ENCODE results near the gene WT1.
"Not testable (repeated sequence)": the region's sequence is repeated elsewhere in the genome, so short reads cannot be mapped to it uniquely, and the experiment has no call there.

The WT1 gene

DNA sequence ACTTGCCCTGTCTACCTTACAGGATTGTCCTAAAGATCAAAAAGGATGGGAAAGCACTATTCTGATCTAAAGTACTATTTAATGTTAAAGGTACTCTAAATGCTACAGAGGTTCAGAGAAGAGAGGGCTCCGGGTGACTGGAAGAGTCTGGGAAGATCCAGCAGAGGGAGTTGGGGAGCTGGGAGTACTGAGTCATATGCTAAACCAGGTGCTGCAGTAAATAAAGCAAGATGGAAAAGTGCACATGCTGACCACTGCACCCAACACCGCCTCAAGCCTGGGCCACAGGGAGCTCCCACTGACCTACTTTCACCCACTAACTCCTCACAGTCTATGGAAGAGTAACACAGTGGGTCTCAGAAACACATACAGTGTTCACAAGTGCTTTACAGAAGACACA, 49.3 kb downstream of the WT1 start:
- DNase-seq: no peak

DNA sequence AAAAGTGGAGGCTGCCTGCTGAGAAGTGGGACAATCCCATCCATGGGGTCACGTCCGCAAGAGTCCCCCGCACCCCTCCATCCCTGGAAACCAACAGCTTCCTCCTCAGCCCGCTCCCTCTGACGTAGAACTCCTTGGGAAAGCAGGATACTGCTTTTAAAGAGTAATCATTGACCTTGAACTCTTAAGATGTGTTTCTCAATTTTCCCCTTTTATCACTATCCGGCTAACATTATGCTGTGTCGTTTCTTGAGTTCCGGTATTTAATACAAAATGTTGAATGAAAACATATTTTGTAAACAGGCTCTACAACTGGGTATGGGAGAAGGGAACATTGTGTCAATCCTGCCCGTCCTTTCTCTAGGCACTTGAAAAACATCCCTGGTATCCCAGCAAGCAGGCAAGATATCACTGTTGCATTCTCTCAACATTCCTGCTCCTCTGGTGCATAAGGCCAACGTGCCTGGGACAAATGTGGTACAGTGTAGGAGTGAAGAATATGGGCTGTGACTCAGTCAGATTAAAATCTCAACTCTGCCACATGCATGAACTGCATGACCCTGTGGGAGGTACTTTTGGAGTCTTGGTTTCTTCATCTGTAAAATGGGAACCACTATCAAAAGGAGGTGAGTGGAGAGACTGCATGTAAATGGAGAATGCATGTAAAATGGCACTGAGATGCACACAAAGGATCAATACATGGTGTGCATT, 52.8 kb downstream of the WT1 start:
- DNase-seq: no peak

DNA sequence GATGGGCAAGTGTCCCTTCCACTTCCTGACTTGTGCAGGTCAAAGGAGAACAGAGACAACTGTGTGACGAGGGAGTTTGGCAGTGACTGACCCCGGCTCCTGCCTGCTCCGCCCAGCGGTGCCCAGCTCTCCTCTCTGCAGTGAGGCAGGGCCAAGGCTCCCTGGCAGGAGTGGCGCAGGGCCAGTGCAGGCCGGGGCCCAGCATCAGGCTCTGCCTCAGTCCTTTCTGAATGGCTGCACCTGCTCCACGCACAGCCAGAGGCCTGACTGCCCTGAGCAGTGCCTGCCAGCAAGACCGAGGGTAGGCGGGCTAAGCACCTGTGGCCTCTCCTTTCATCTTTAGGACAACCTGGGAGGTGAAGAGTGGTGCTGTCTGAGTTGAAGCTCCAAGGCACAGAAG, 54.2 kb downstream of the WT1 start:
- no peak for DNase-seq

DNA sequence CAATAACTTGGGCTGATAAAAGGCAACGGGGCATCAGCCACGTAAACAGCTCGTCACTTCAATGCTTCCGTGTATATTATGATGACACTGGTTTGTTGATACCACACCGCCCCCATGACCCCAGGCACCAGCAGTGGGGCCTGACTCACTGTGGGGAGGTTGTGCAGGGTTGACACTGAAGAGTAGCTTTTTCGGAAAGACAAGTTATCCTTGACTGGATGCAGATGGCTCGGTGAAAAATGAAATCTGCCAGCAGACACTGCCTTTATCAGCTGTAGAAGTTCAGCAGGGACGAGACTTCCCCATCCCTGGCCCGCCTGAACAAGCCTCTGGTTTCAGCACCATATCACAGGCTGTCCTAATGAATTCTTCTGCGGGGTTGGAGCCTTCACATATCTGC, 55.6 kb downstream of the WT1 start:
- no peak for DNase-seq

DNA sequence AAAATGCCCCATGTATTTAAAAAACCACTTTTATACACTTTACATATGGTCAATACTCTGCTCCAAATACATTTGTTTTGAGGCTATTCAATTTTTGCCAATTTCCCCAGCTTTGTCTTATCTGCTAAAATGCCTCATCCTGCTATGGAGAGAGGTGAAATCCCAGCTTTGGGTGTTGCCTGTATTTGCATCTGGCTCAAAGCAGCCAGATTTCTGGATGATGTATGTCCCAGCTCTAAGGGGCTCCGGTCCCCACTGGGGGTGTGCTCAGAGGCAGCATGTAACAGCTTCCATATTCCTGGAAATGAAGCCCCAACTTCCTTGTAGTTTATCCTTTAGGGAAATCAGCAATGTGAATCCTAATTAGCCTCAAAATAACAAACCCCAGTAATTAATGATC, 59.5 kb downstream of the WT1 start:
- no peak for DNase-seq

DNA sequence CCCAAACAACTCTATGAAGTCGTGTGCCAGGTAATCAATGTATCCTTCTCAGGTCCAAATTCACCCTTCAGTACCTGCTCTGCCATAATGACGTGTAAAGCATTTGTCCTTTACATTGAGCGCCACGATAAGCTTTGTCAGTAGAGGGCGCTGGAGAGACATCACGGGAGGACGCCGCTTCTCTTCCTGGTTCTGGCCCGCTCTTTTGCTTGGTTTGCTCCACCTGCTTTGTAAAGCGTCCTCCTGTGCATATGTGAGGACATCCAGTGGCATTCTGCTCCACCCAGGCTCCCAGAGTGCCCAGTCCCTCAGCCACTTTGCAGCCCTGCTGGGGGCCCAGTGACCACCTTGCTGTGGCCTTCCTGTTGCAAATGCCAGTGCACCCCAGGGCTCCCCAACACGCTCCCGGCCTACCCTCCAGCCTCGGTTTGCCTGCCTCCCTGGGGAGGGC, 61.1 kb downstream of the WT1 start:
- DNase-seq: no peak

DNA sequence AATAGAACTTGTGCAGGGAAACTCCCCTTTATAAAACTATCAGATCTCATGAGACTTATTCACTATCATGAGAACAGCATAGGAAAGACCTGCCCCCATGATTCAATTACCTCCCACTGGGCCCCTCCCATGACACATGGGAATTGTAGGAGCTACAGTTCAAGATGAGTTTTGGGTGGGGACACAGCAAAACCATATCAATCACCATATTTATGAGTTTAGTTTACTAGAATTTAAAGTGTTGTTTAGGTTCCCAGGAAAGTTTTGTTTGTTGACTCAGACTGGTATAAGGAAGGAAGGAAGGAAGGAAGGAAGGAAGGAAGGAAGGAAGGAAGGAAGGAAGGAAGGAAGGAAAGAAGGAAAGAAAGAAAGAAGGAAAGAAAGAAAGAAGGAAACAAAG, 65.4 kb downstream of the WT1 start:
- not testable (repeated sequence) for DNase-seq

DNA sequence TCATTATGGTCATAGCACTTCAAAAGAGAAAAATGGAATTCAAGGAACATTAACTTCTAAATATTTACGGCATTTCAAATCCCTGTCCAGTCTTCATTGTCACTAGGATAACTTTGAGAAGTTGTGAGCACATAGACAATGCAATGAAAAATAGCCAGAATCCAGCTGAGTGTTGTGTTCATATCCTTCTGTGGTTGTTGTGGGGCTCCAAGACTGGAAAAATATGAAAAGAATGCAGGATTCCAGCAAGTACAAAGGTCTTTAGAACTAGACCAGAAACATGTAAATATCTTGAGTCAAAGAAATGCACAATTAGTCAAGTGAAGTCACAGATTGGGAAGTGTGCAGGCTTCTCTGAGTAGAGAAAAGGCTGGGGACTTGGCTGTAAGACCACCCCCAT, 68.7 kb downstream of the WT1 start:
- DNase-seq: no peak

DNA sequence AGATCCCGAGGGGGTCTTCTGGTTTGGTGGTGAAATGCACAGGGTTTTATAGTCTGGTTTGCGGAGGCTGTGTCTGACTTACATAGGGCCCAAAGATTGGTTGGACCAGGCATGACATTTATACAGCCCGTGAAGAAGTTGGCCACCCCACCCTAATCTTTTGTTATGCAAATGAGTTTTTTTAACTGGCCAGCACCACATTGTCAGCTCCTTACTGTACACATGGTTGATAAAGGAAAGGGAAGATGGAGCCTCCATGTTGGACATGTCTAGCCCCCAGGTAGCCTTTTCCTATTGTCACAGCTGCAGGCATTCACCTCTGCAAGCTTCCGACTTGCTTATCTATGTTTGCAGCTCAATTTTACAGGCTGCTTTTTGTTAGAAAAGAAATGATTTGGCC, 70.1 kb downstream of the WT1 start:
- DNase-seq: no peak

DNA sequence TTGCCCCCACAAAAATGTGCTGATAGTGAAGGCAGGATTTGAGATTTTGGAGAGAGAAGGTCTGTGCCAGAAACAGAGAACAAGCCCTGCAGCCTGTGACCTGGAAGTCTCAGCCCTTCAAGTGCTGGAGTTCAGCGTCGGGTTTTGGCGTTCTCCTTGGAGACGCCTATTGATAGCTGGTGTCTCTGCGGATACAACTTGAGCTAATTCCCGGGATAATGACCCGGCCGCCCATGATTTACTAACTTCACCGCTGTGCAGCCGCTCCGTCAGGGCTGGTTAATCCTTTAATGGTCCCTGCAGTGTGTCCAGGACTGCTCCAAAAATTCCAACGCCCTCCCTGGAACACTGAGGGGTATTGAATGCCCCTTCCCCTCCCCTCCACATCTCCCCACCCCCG, 76.6 kb downstream of the WT1 start:
- no peak for DNase-seq

DNA sequence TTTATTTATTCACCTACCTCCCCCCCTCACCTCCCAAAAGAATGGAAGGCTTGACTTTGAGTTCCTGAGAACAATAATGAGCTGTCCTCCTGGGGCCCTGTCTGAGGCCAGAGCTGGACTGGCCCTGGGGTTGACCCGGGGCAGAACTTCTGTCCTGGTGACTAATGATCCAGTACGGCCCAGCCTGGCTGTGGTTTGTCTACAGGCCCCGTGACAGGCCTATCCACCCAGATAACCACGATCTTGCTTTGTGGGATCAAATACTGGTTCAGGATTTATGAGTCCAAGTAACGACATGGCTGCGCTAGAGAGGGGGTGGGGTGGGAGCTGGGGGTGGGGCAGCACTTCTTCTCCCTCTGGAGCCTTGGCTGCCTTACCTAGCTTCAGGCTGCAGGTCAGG, 81.5 kb downstream of the WT1 start:
- no peak for DNase-seq

DNA sequence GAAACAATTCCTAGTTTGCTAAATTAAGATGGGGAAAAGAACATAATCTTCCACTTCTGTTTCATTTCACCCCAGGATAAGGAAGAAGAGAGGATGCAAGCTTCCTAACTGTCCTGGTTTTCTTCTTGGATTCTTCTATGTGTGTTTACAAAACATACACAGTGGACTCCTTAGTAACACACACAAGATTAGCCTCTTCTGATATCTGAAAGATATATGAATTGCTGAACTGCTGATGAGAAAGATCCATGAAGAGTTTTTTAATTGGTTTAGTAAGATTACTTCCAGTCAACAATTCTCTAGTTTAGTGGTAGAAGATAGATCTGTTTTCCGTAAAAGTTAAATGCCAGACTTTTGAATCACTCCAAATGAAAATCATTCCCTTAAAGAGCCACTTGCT, 86.8 kb downstream of the WT1 start:
- DNase-seq: no peak

DNA sequence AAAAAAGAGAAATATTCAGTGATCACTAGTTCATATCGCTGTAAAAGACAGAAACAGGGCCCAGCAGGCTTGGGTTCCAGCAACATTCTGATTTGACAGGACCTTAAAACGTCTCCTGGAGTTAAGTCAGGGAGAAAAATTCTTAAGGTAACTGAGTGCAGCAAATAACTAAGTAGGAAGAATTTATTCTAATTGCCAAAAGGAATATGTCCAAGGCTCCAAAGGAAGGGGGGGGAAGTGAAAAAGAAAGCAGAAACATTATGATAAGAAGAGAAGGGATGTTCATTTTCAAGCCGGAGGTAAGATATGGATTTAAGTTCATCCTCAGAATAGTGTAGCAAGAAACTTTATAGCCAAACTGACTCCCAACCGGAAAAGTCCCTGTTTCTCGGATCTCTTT, 90.4 kb downstream of the WT1 start:
- DNase-seq: no peak

DNA sequence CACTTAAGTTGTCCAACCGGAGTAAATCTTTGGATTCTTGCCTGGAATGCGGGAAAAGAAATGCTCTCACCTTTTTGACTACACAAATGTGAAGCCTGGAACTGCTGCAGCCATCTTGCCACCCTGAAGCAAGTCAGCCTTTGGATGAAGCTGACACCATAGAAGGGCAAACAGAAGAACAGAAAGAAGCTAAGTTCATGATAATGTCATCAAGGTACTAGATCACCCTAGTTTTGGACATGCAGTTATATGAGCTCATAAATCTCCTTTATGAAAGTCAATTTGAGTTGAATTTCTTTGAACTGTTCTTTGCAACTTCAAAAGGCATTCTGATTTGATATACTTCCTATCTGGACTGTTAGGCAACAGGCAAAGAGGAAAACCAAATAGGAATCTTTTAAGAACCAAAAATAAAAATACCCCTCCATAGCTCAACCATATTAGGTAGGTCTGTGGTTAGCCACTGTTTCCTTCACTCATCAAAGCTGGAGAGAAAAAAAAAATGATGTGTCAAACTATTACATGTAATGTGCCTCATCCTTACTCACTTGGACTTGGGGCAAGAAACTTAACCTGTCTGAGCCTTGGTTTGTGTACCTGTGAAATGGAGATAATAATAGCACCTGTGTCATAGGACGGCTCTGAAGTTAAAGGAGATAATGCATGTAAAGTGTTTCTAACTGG, 91.9 kb downstream of the WT1 start:
- no peak for DNase-seq

DNA sequence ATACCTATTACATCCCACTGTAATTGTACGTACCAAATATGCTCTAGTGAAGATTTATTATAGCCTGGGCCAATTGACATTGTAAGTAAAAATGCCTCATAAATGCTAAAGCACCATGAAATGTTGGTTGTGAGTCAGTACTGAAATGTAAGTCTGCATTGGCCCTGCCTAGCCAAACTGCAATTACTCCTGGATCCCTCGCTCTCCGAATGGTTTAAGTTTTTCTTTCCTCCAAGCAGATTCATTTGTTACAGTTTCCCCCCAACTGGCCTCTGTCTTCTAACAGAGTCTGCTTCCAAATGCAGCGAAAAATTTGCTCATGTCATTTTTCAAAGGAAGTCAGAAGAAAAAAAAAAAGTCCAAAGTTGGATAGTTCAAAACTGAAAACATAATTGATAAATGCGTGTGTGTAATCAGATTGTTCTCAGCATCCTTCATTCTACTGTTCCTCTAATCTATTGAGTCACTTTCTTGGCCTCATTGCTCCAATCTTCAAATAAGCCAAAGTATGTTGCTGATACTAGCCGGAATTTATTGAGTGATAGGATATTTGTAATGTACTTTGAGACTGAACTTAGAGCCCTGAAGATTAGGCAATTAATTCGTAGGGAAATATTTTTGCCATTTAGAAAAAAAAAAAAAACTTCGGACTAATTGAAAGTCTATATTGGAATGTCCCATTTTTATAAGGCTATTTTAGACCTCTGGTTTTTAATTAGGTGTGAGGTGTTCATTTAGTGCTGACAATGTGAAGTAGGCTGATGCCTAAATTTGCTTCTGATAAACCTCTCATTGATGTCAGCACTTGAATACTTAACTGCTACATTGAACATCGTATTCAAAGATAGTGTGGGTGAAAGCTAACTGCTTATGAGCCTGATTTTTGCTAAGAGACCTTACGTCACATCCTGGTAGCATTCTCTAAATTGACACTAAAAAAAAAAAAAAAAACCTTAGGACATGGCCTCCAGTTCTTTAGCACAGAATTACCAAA, 93.4 kb downstream of the WT1 start:
- DNase-seq: no peak

DNA sequence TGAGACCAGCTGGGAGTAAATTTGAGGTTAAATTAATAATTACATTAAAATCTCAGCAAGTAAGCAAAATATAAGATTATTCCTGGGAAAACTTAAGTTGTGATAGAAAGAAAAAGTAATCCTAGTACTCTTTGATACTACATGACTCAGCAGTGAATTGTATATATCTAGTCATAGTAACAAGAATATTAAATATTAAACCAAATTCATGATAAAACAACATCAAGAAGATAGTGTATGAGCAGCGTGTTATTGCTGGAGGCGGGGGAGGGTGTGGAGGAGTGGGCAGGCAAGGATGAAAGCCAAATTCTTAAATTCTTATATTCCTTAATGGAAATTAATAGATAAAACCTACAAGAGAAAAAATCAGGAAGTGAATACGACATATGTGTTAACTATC, 95.2 kb downstream of the WT1 start:
- DNase-seq: no peak
